IMR-90 (cell line): ENCODE data around the gene ANOS1.

Source experiments
- CEBPB ChIP-seq: IDR thresholded peaks from 2 replicates; pipeline ENCODE4 v1.6.1; 2012; ENCODE audit warnings: low read depth, low read length, improper control_type of control experiment
- FOS ChIP-seq: fragments of 150-350 bp; IDR thresholded peaks from 2 replicates; pipeline ENCODE4 v1.6.1; 2016; ENCODE audit warnings: low read depth, low read length
- MAZ ChIP-seq: IDR thresholded peaks from 2 replicates; pipeline ENCODE4 v1.6.1; 2012; ENCODE audit warnings: low read depth, mild to moderate bottlenecking, low read length, improper control_type of control experiment, moderate library complexity, borderline replicate concordance
- MXI1 ChIP-seq: IDR thresholded peaks from 2 replicates; pipeline ENCODE4 v1.6.1; 2012; ENCODE audit warnings: low read depth, mild to moderate bottlenecking, low read length, moderate library complexity, borderline replicate concordance
- NFE2L2 ChIP-seq: fragments of 150-350 bp; IDR thresholded peaks from 2 replicates; pipeline ENCODE4 v1.6.1; 2016; ENCODE audit warnings: low read depth, mild to moderate bottlenecking, low read length
- POLR2A ChIP-seq: IDR thresholded peaks from 2 replicates; pipeline ENCODE4 v1.6.1; 2012; ENCODE audit warnings: mild to moderate bottlenecking, low read depth, low read length
- RCOR1 ChIP-seq: IDR thresholded peaks from 2 replicates; pipeline ENCODE4 v1.6.1; 2012; ENCODE audit warnings: mild to moderate bottlenecking, low read length, improper control_type of control experiment; ENCODE audit not compliant: insufficient replicate concordance
- TF ChIP-seq, protein P1 (sequence below): conservative IDR thresholded peaks from 2 replicates; pipeline ENCODE4 v1.5.1; 2012; ENCODE audit warnings: mild to moderate bottlenecking, low read depth, low read length, improper control_type of control experiment
- TF ChIP-seq, protein P2 (sequence below): fragments of 150-350 bp; IDR thresholded peaks from 2 replicates; pipeline ENCODE4 v1.6.1; 2017; ENCODE audit warnings: mild to moderate bottlenecking, antibody characterized with exemption, low read length, low read depth

DNA sequence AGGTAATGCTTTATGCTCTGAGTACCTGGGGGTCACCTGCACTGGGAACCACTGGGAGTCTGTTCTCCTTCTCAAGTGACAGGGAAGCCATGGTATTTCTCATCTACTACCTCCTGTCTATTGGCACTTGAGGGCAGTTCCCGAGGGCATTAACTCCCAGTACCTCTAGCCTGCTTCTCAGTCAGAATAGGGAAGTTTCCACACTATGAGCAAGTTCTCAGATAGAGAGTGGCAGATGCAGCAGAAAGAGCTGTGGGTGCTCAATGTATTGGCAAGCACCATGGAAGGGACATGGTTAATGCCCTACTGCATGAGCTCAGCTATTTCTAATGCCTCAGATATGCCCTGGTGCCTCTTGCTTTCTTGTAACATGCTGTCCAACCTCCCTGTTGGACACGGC lies 74.1 kb downstream of the ANOS1 start:
- TF ChIP-seq FOS, result no peak
- no peak for TF ChIP-seq MXI1
- no peak for TF ChIP-seq POLR2A
- TF ChIP-seq, protein P1, sequence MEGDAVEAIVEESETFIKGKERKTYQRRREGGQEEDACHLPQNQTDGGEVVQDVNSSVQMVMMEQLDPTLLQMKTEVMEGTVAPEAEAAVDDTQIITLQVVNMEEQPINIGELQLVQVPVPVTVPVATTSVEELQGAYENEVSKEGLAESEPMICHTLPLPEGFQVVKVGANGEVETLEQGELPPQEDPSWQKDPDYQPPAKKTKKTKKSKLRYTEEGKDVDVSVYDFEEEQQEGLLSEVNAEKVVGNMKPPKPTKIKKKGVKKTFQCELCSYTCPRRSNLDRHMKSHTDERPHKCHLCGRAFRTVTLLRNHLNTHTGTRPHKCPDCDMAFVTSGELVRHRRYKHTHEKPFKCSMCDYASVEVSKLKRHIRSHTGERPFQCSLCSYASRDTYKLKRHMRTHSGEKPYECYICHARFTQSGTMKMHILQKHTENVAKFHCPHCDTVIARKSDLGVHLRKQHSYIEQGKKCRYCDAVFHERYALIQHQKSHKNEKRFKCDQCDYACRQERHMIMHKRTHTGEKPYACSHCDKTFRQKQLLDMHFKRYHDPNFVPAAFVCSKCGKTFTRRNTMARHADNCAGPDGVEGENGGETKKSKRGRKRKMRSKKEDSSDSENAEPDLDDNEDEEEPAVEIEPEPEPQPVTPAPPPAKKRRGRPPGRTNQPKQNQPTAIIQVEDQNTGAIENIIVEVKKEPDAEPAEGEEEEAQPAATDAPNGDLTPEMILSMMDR, result no peak
- TF ChIP-seq MAZ, result no peak
- TF ChIP-seq, protein P2, sequence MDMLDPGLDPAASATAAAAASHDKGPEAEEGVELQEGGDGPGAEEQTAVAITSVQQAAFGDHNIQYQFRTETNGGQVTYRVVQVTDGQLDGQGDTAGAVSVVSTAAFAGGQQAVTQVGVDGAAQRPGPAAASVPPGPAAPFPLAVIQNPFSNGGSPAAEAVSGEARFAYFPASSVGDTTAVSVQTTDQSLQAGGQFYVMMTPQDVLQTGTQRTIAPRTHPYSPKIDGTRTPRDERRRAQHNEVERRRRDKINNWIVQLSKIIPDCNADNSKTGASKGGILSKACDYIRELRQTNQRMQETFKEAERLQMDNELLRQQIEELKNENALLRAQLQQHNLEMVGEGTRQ, result no peak
- TF ChIP-seq CEBPB, result no peak
- TF ChIP-seq NFE2L2, result no peak
- TF ChIP-seq RCOR1, result no peak
